Measurements from ENCODE around the gene CHRNE.
"Not testable (repeated sequence)": the region's sequence is repeated elsewhere in the genome, so short reads cannot be mapped to it uniquely, and the experiment has no call there.

CHRNE gene

GRCh38 chr17:4920351-4921048 is 17.6 kb upstream of the CHRNE start:
- H3K9me3 ChIP-seq (ENCODE audit: low read length) = no peaks in the 10 kb centered on the region
- no peak overlapping the region for H2AFZ ChIP-seq (ENCODE audit: low read length)
- H4K20me1 ChIP-seq (ENCODE audit: insufficient read depth, low read length) = no peaks in the 10 kb centered on the region
- H3K9me2 ChIP-seq (ENCODE audit: low read depth, low read length) = no peaks in the 10 kb centered on the region
- no peaks in the 10 kb centered on the region for H3K4me1 ChIP-seq (ENCODE audit: insufficient read depth, low read length, severe bottlenecking)
- TF ChIP-seq, protein P1, sequence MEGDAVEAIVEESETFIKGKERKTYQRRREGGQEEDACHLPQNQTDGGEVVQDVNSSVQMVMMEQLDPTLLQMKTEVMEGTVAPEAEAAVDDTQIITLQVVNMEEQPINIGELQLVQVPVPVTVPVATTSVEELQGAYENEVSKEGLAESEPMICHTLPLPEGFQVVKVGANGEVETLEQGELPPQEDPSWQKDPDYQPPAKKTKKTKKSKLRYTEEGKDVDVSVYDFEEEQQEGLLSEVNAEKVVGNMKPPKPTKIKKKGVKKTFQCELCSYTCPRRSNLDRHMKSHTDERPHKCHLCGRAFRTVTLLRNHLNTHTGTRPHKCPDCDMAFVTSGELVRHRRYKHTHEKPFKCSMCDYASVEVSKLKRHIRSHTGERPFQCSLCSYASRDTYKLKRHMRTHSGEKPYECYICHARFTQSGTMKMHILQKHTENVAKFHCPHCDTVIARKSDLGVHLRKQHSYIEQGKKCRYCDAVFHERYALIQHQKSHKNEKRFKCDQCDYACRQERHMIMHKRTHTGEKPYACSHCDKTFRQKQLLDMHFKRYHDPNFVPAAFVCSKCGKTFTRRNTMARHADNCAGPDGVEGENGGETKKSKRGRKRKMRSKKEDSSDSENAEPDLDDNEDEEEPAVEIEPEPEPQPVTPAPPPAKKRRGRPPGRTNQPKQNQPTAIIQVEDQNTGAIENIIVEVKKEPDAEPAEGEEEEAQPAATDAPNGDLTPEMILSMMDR (IDR thresholded peaks at IDR 0.05; ENCODE audit: low read length) = no peak
- TF ChIP-seq EZH2 (IDR thresholded peaks at IDR 0.05; ENCODE audit: borderline replicate concordance, low read length) = no peak
- no peak overlapping the region for H3K27ac ChIP-seq (ENCODE audit: low read depth, low read length, poor library complexity, severe bottlenecking)
- no peaks in the 10 kb centered on the region for H3K27me3 ChIP-seq (ENCODE audit: insufficient read depth, low read length)
- H3K36me3 ChIP-seq (ENCODE audit: insufficient read depth, low read length) = no peaks in the 10 kb centered on the region
- H3F3A ChIP-seq (ENCODE audit: insufficient read depth, low read length) = no peaks in the 10 kb centered on the region
- no peak overlapping the region for H3K9ac ChIP-seq (ENCODE audit: low read length)
- no peak overlapping the region for H3K4me3 ChIP-seq (ENCODE audit: low read depth, low read length, poor library complexity, severe bottlenecking)
- H3K79me2 ChIP-seq (ENCODE audit: insufficient read depth, low read length) = no peaks in the 10 kb centered on the region
- H3K4me2 ChIP-seq (ENCODE audit: low read length) = no peak overlapping the region

DNA sequence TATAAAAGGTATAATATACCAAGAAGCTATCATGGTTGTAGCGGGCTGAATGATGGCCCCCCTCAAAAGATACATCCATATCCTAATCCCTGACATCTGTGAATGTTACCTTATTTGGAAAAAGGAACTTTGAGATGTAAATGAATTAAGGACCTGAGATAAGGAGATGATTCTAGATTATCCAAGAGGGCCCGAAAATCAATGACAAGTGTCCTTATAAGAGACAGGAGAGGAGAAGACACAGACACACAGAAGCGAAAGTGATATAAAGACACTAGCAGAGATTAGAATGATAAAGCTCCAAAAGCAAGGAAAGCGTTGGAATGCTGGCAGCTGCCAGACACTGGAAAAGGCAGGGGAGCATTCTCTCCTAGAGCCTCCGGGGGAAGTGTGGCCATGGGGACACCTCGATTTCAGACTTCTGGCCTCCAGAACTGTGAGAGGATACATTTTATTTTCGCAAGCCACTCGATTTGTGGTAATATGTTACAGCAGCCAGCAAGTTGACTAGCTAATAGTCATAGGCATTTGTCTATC is 16.7 kb upstream of the CHRNE start:
- Histone ChIP-seq H3K9ac (ENCODE audit: low read length) (no peak overlapping the region), H3F3A (ENCODE audit: insufficient read depth, low read length) (no peaks in the 10 kb centered on the region), H3K4me1 (ENCODE audit: insufficient read depth, low read length, severe bottlenecking) (no peaks in the 10 kb centered on the region), H3K4me2 (ENCODE audit: low read length) (no peak overlapping the region), H2AFZ (ENCODE audit: low read length) (no peak overlapping the region), H3K9me2 (ENCODE audit: low read depth, low read length) (no peaks in the 10 kb centered on the region), H3K4me3 (ENCODE audit: low read depth, low read length, poor library complexity, severe bottlenecking) (no peak overlapping the region), H3K79me2 (ENCODE audit: insufficient read depth, low read length) (no peaks in the 10 kb centered on the region), H3K27me3 (ENCODE audit: insufficient read depth, low read length) (no peaks in the 10 kb centered on the region), H3K27ac (ENCODE audit: low read depth, low read length, poor library complexity, severe bottlenecking) (no peak overlapping the region), H3K36me3 (ENCODE audit: insufficient read depth, low read length) (no peaks in the 10 kb centered on the region), H3K9me3 (ENCODE audit: low read length) (no peaks in the 10 kb centered on the region), H4K20me1 (ENCODE audit: insufficient read depth, low read length) (no peaks in the 10 kb centered on the region)
- TF ChIP-seq, protein P1 (IDR thresholded peaks at IDR 0.05; ENCODE audit: low read length) = no peak
- no peak for TF ChIP-seq EZH2 (IDR thresholded peaks at IDR 0.05; ENCODE audit: borderline replicate concordance, low read length)

- not testable (repeated sequence) for H3K4me3 ChIP-seq (ENCODE audit: low read depth, low read length, poor library complexity, severe bottlenecking); H3K9me2 ChIP-seq (ENCODE audit: low read depth, low read length); H3K79me2 ChIP-seq (ENCODE audit: insufficient read depth, low read length); H3K27ac ChIP-seq (ENCODE audit: low read depth, low read length, poor library complexity, severe bottlenecking); H3K9me3 ChIP-seq (ENCODE audit: low read length); H2AFZ ChIP-seq (ENCODE audit: low read length); H3K36me3 ChIP-seq (ENCODE audit: insufficient read depth, low read length); H3K9ac ChIP-seq (ENCODE audit: low read length); H3F3A ChIP-seq (ENCODE audit: insufficient read depth, low read length); H3K4me2 ChIP-seq (ENCODE audit: low read length); H4K20me1 ChIP-seq (ENCODE audit: insufficient read depth, low read length); H3K4me1 ChIP-seq (ENCODE audit: insufficient read depth, low read length, severe bottlenecking); H3K27me3 ChIP-seq (ENCODE audit: insufficient read depth, low read length)
These were observed 11.7 kb upstream of the CHRNE start for GRCh38 chr17:4914551-4914950.

GRCh38 chr17:4913994-4914393 is 11.1 kb upstream of the CHRNE start:
- no peak overlapping the region for H3K4me3 ChIP-seq (ENCODE audit: low read depth, low read length, poor library complexity, severe bottlenecking)
- H3K79me2 ChIP-seq (ENCODE audit: insufficient read depth, low read length) = no peaks in the 10 kb centered on the region
- TF ChIP-seq EZH2 (IDR thresholded peaks at IDR 0.05; ENCODE audit: borderline replicate concordance, low read length) = no peak
- TF ChIP-seq, protein P1 (IDR thresholded peaks at IDR 0.05; ENCODE audit: low read length) = no peak
- H3K9me2 ChIP-seq (ENCODE audit: low read depth, low read length) = no peaks in the 10 kb centered on the region
- no peaks in the 10 kb centered on the region for H3F3A ChIP-seq (ENCODE audit: insufficient read depth, low read length)
- H4K20me1 ChIP-seq (ENCODE audit: insufficient read depth, low read length) = no peaks in the 10 kb centered on the region
- no peak overlapping the region for H2AFZ ChIP-seq (ENCODE audit: low read length)
- no peaks in the 10 kb centered on the region for H3K4me1 ChIP-seq (ENCODE audit: insufficient read depth, low read length, severe bottlenecking)
- no peaks in the 10 kb centered on the region for H3K27me3 ChIP-seq (ENCODE audit: insufficient read depth, low read length)
- H3K36me3 ChIP-seq (ENCODE audit: insufficient read depth, low read length) = no peaks in the 10 kb centered on the region
- H3K4me2 ChIP-seq (ENCODE audit: low read length) = no peak overlapping the region
- no peak overlapping the region for H3K9ac ChIP-seq (ENCODE audit: low read length)
- H3K9me3 ChIP-seq (ENCODE audit: low read length) = no peaks in the 10 kb centered on the region
- no peak overlapping the region for H3K27ac ChIP-seq (ENCODE audit: low read depth, low read length, poor library complexity, severe bottlenecking)
